Measurements from ENCODE around the gene OLIG2. TPM values are rescaled to one million over a fixed set of nuclear protein-coding genes. Genes with fewer than 3 reads are reported as not detected.

Gene OLIG2
- total and polyA plus RNA-seq, 2 donors (not counting 3 experiments of a cell fraction or from before 2014, with no cell fraction given) = not detected

GRCh38 chr21:32994305-32994704 lies 31.4 kb upstream of the OLIG2 start:
- TF ChIP-seq EZH2 (IDR thresholded peaks at IDR 0.05; ENCODE audit: borderline replicate concordance, low read depth, low read length, severe bottlenecking) = no peak
- peak; percentile 38 to 44 for TF ChIP-seq CTCF (IDR thresholded peaks at IDR 0.05; ENCODE audit: extremely low read depth in 1 of 2, insufficient read depth in 1 of 2, low read depth in 1 of 2, low read length in 2 of 2)
- intact Hi-C loops (cut with micrococcal nuclease) = loop anchor here (1.0 kb wide), 2 partner anchors 133 to 203 kb away; no protein-coding TSS in a partner anchor
- peak; percentile 54 for FAIRE-seq

GRCh38 chr21:33007747-33008146 lies 18.0 kb upstream of the OLIG2 start:
- Histone ChIP-seq H3K9me3 (replicated peaks; ENCODE audit: control insufficient read depth, insufficient read depth, low read length) (no peaks in the 10 kb centered on the region), H3K27me3 (ENCODE audit: control insufficient read depth in 2 of 2, insufficient read depth in 2 of 2, low read length in 2 of 2) (peaks cover 17 to 19% of the 10 kb centered on the region in 2 experiments), H2AFZ (ENCODE audit: low read depth, low read length) (no peak overlapping the region), H3K4me2 (ENCODE audit: insufficient read depth, low read length) (no peak overlapping the region), H3K27ac (ENCODE audit: insufficient read depth, low read depth, low read length) (no peak overlapping the region), H3K4me3 (replicated peaks in 1 of 3; ENCODE audit: insufficient read depth in 1 of 3, low read depth in 1 of 3, low read length in 3 of 3) (no peak overlapping the region), H3K9me1 (replicated peaks; ENCODE audit: control insufficient read depth, extremely low read depth, insufficient read depth, low read length) (no peaks in the 10 kb centered on the region), H3K79me2 (ENCODE audit: control insufficient read depth, insufficient read depth, low read length) (no peaks in the 10 kb centered on the region), H3K9ac (replicated peaks; ENCODE audit: extremely low read depth, insufficient read depth, low read length) (no peak overlapping the region), H4K20me1 (replicated peaks; ENCODE audit: control insufficient read depth, extremely low read depth, insufficient read depth, low read length) (no peaks in the 10 kb centered on the region), H3K36me3 (ENCODE audit: control insufficient read depth in 2 of 2, extremely low read depth in 1 of 2, insufficient read depth in 2 of 2, low read length in 2 of 2) (no peaks in the 10 kb centered on the region), H3K4me1 (ENCODE audit: control insufficient read depth, extremely low read depth, insufficient read depth, low read length) (no peaks in the 10 kb centered on the region)
- dilution Hi-C loops (cut with MboI; ENCODE audit: extremely low pct_ligation_motif_present, low sequenced_read_pairs) = no loop called here
- no TSS peak for BruUV-seq (replicated peaks)
- intact Hi-C loops (cut with micrococcal nuclease) = no loop called here
- ChIA-PET CTCF (interaction anchor here (0.8 to 1.5 kb wide), 2 partner anchors 68 to 119 kb away, joined by 3 to 4 read pairs; no protein-coding TSS in a partner anchor), POLR2A (no interaction called here)
- FAIRE-seq = no peak
- TF ChIP-seq POLR2A (IDR thresholded peaks at IDR 0.05; ENCODE audit: low read depth, low read length) (no peak), EZH2 (IDR thresholded peaks at IDR 0.05; ENCODE audit: borderline replicate concordance, low read depth, low read length, severe bottlenecking) (no peak), POLR2AphosphoS5 (IDR thresholded peaks at IDR 0.05; ENCODE audit: insufficient read depth, low read depth, low read length) (no peak), GATA2 (IDR thresholded peaks at IDR 0.05; ENCODE audit: insufficient read depth, insufficient read length, low read depth, low read length) (no peak), JUN (IDR thresholded peaks at IDR 0.05; ENCODE audit: borderline replicate concordance, insufficient read depth, insufficient read length, low read depth) (no peak), MYC (IDR thresholded peaks at IDR 0.05; ENCODE audit: low read depth, low read length) (no peak), CTCF (IDR thresholded peaks at IDR 0.05; ENCODE audit: extremely low read depth in 1 of 2, insufficient read depth in 1 of 2, low read depth in 1 of 2, low read length in 2 of 2) (no peak), MAX (IDR thresholded peaks at IDR 0.05; ENCODE audit: insufficient read depth, insufficient read length) (no peak), FOS (IDR thresholded peaks at IDR 0.05; ENCODE audit: borderline replicate concordance, insufficient read depth, low read length) (no peak)
- no peak for DNase-seq (ENCODE audit: low read depth, low spot score)

More at GRCh38 chr21:32994305-32994704, 31.4 kb upstream of the OLIG2 start:
- Histone ChIP-seq H3K4me1 (ENCODE audit: control insufficient read depth, extremely low read depth, insufficient read depth, low read length) (no peaks in the 10 kb centered on the region), H3K27me3 (ENCODE audit: control insufficient read depth in 2 of 2, insufficient read depth in 2 of 2, low read length in 2 of 2) (peaks cover 17 to 37% of the 10 kb centered on the region in 2 experiments), H3K4me2 (ENCODE audit: insufficient read depth, low read length) (no peak overlapping the region), H2AFZ (ENCODE audit: low read depth, low read length) (no peak overlapping the region), H3K36me3 (ENCODE audit: control insufficient read depth in 2 of 2, extremely low read depth in 1 of 2, insufficient read depth in 2 of 2, low read length in 2 of 2) (no peaks in the 10 kb centered on the region), H3K79me2 (ENCODE audit: control insufficient read depth, insufficient read depth, low read length) (no peaks in the 10 kb centered on the region), H3K4me3 (replicated peaks in 1 of 3; ENCODE audit: insufficient read depth in 1 of 3, low read depth in 1 of 3, low read length in 3 of 3) (no peak overlapping the region), H4K20me1 (replicated peaks; ENCODE audit: control insufficient read depth, extremely low read depth, insufficient read depth, low read length) (no peaks in the 10 kb centered on the region), H3K27ac (ENCODE audit: insufficient read depth, low read depth, low read length) (no peak overlapping the region), H3K9me1 (replicated peaks; ENCODE audit: control insufficient read depth, extremely low read depth, insufficient read depth, low read length) (no peaks in the 10 kb centered on the region), H3K9ac (replicated peaks; ENCODE audit: extremely low read depth, insufficient read depth, low read length) (no peak overlapping the region), H3K9me3 (replicated peaks; ENCODE audit: control insufficient read depth, insufficient read depth, low read length) (no peaks in the 10 kb centered on the region)
- BruUV-seq (replicated peaks) = no TSS peak
- ChIA-PET POLR2A (no interaction called here), CTCF (interaction anchor here (0.6 to 8.7 kb wide), 53 partner anchors 8 to 451 kb away, joined by 3 to 279 read pairs (median 4); partner anchors contain the start of gene IFNAR1)
- dilution Hi-C loops (cut with MboI; ENCODE audit: extremely low pct_ligation_motif_present, low sequenced_read_pairs) = no loop called here
- DNase-seq (ENCODE audit: low read depth, low spot score) = peak; percentile 27

Data from endothelial cell of umbilical vein (primary cell).